Measurements from ENCODE around the gene FNDC3B.

The FNDC3B gene

GRCh38 chr3:172383306-172383796, 344.0 kb downstream of the FNDC3B start:
- no peak for DNase-seq

- DNase-seq, result no peak
Observed at GRCh38 chr3:172384836-172385235, 345.5 kb downstream of the FNDC3B start.

GRCh38 chr3:172387728-172388127, 348.4 kb downstream of the FNDC3B start:
- DNase-seq, result no peak

GRCh38 chr3:172388412-172389078, 349.2 kb downstream of the FNDC3B start:
- DNase-seq, result no peak

- no peak for DNase-seq
Observed at GRCh38 chr3:172390792-172391191, 351.4 kb downstream of the FNDC3B start.

- DNase-seq, result no peak
Observed at GRCh38 chr3:172391592-172392302, 352.4 kb downstream of the FNDC3B start.

- no peak for DNase-seq
Observed at GRCh38 chr3:172394692-172395091, 355.3 kb downstream of the FNDC3B start.

GRCh38 chr3:172396400-172396799, 357.0 kb downstream of the FNDC3B start:
- no peak for DNase-seq

- no peak for DNase-seq
Observed at GRCh38 chr3:172397716-172398405, 358.5 kb downstream of the FNDC3B start.

GRCh38 chr3:172398484-172398883, 359.1 kb downstream of the FNDC3B start:
- no peak for DNase-seq

- no peak for DNase-seq
Observed at GRCh38 chr3:172402090-172402489, 362.7 kb downstream of the FNDC3B start.

- no peak for DNase-seq
Observed at GRCh38 chr3:172402892-172403643, 363.7 kb downstream of the FNDC3B start.

- no peak for DNase-seq
Observed at GRCh38 chr3:172404237-172404962, 365.0 kb downstream of the FNDC3B start.

GRCh38 chr3:172405914-172406313, 366.5 kb downstream of the FNDC3B start:
- DNase-seq, result no peak

- no peak for DNase-seq
Observed at GRCh38 chr3:172407872-172408271, 368.5 kb downstream of the FNDC3B start.

- no peak for DNase-seq
Observed at GRCh38 chr3:172410702-172411477, 371.5 kb downstream of the FNDC3B start.

- DNase-seq, result no peak
Observed at GRCh38 chr3:172411478-172411947, 372.1 kb downstream of the FNDC3B start.

GRCh38 chr3:172415323-172415722, 375.9 kb downstream of the FNDC3B start:
- DNase-seq, result no peak

GRCh38 chr3:172437713-172438112, 398.3 kb downstream of the FNDC3B start:
- no peak for DNase-seq

- no peak for DNase-seq
Observed at GRCh38 chr3:172438186-172438585, 398.8 kb downstream of the FNDC3B start.

GRCh38 chr3:172441581-172441980, 402.2 kb downstream of the FNDC3B start:
- DNase-seq, result no peak
